ENCODE data around the gene HNRNPH3. TPM values are rescaled to one million over a fixed set of nuclear protein-coding genes. Genes with fewer than 3 reads are reported as not detected.

The HNRNPH3 gene
- total and polyA plus RNA-seq, 2 donors, result 22.9 to 212 TPM

Other genes with a start within 250 kb of the HNRNPH3 start
- 0.19 TPM for gene MYPN, start 222.6 kb upstream of the HNRNPH3 start, total RNA-seq
- 0.11 TPM for gene MYPN, start 222.6 kb upstream of the HNRNPH3 start, polyA plus RNA-seq
- gene ATOH7, start 100.0 kb upstream of the HNRNPH3 start, total RNA-seq, result 0.05 TPM
- gene ATOH7, start 100.0 kb upstream of the HNRNPH3 start, polyA plus RNA-seq, result 0.16 TPM
- gene PBLD, start 864 bp downstream of the HNRNPH3 start, total RNA-seq, result 1.7 TPM
- 2.5 TPM for gene PBLD, start 864 bp downstream of the HNRNPH3 start, polyA plus RNA-seq
- gene RUFY2, start 75.2 kb downstream of the HNRNPH3 start, total RNA-seq, result 11.5 TPM
- gene RUFY2, start 75.2 kb downstream of the HNRNPH3 start, polyA plus RNA-seq, result 12.2 TPM
- 21.5 TPM for gene DNA2, start 139.9 kb downstream of the HNRNPH3 start, total RNA-seq
- 3.5 TPM for gene DNA2, start 139.9 kb downstream of the HNRNPH3 start, polyA plus RNA-seq
- 18.7 TPM for gene SLC25A16, start 195.5 kb downstream of the HNRNPH3 start, total RNA-seq
- 12.8 TPM for gene SLC25A16, start 195.5 kb downstream of the HNRNPH3 start, polyA plus RNA-seq
- 6.4 TPM for gene TET1, start 228.3 kb downstream of the HNRNPH3 start, total RNA-seq
- gene TET1, start 228.3 kb downstream of the HNRNPH3 start, polyA plus RNA-seq, result 0.82 TPM

All from thymus (tissue), 2 donors.